NCI-H524 (cell line): ENCODE results near the gene KRTAP20-3.

ENCODE experiments used
- DNase-seq, 2 experiments: peaks; one replicate each; lab custom pipeline; 2025; lab: John Stamatoyannopoulos, UW

The KRTAP20-3 gene

GRCh38 chr21:30684506-30684905 is 41.8 kb downstream of the KRTAP20-3 start:
- peak; percentile 2 to 4 for DNase-seq

DNA sequence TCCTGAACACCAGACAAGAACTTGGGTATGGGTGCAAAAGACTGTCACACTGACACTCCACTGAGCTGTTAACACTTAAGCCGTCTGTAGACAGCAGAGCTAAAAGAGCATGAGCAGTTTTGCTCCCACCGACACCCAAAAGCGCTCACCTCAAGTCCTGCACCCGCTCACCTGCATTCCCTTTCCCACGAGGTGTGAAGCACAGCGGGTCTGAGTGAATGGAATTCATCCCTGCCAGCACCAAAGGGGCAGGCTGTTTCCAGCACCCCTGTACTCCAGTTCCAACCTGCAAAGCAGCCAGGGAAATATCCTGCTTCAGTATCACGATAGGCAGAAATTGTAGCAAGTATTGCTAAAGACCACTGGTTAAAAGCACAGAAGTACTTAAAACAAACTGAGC is 47.2 kb downstream of the KRTAP20-3 start:
- no peak for DNase-seq
